ENCODE data around the gene CELSR1.

The CELSR1 gene

DNA sequence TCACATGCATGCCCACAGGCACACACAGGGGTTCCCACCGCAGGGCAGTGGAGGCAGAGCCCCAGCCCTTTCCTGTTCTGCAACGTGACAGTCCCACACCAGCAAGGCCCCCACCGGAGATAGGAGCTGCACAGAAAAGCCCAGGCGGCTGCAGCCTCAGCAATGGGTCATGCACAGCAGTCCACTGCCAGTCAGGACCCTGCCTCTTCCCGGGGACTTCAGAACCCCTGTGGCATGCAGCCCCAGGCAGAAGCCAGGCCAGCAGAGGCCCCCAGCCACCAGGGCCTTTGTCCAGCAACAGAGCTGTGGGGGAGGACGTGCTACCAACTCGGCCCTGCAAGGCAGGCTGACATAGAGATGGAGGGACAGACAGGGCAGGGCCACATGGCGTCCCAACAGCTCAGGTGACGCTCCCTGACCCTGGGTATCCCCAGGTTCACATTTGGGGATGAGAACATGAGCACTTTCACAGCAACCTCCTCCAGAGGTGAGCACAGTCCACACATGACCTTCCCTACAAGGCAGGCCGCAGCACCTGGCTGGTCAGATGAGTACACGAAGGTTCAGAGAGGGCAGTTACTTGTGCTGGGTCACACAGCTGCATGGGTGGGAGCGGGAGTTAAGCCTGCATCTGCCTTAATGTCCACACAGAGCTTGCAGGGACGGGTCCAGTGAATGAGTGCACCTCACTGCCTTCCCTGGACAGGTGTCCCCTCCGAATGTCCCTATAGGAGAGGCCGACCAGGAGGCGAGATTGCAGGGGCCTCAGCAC is 87.3 kb downstream of the CELSR1 start:
- no peak for DNase-seq

DNA sequence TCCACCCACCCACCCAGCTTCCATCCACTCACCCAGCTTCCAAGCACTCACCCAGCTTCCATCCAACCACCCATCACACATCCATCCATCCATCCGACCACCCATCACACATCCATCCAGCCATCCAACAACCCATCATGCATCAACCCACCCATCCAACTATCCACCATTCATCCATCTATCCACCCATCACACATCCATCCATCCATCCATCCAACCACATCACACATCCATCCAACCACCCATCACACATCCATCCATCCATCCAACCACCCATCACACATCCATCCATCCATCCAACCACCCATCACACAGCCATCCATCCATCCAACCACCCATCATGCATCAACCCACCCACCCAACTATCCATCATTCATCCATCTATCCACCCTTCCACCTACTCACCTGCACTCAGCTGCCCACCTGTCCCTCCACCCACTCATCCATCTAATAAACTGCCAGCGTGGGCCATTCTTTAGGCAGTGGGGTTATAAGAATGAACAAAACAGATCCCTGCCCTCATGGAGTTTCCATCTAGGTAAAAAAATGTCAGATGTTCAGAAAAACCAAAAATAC is 88.2 kb downstream of the CELSR1 start:
- DNase-seq = no peak

DNA sequence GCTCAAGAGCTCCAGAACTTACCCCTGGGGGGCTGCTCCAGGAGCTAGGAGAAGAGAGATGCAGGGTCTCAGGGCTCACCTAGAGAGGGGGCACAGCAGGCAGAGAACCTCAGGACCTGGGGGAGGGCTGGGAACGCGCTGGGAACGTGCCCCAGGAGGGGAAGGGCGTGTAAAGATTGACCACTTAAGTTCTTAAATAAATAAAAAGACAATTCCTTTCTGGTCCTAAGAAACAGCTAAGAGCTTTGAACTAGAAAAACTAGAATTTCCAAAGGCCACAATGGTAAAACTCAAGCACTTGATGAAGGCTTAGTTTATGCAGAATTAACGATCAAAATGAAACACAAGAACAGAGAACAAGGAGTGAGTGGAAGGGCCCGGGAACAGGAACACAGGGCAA is 89.1 kb downstream of the CELSR1 start:
- DNase-seq = no peak

DNA sequence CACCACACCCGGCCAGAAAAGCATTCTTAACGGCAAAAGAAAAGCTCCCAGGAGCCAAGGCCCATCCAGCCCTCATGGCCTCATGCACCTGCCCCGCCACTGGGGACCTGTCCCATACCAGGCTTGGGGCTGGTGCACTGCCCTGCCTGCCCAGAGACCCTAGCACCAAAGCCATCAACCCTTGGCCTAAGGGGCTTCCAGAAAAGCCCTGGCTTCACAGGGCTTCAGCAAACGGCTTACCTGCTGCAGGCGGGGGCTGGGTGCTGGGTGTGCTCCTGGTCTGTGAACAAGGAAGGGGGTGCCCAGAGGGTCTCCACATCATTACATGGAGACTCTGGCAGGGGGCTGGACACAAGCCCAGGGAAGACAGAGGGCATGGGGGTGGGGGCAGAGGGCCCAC is 89.5 kb downstream of the CELSR1 start:
- no peak for DNase-seq

DNA sequence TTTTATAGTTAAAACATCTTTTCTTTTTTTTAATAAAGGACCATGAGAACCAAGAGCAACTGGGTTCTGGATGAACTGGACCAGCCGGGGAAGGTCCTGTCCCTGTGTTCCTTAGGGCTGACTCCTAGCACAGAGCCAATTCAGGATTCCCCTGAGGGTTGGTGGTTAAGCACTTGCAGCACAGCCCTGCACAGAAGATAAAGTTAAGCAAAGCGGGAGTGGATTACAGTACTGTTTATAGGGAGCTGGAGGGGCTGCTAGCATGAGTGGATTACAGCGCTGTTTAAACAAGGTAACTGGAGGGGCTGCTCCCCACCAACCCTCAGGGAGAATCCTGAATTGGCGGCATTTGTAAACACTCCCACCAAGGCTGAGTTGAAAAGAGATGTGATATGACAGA is 90.6 kb downstream of the CELSR1 start:
- DNase-seq = no peak

DNA sequence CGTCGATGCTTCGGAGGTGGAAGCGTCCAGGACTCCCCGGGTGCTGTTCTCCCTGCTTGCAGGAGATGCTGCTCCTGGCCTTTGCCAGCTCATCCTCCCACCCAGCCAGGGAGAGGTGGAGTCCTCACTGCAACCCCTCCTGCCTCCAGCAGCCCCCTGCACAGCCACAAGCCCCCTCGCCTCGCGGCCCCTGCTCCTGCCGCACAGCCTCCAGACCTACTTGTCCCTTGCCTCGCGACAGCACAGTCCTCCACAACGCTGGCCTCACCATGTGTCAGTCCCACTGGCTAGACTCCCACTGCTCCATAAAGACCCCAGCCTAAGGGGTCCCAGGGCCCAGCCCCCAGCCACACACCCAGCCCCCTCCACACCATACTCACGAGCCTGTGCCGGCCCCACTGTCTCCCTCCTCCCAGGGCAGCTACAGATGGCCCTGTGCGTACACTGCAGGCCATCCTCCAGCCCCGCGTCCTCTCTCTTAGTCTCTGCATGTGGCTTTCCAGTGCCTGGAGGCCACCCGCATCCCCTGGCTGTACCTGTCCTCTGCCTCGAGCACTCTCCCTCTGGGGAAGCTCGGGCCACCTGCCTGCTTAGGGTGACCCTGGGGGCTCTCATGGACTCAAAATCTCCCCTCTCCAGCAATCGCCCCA is 91.5 kb downstream of the CELSR1 start:
- DNase-seq = no peak

DNA sequence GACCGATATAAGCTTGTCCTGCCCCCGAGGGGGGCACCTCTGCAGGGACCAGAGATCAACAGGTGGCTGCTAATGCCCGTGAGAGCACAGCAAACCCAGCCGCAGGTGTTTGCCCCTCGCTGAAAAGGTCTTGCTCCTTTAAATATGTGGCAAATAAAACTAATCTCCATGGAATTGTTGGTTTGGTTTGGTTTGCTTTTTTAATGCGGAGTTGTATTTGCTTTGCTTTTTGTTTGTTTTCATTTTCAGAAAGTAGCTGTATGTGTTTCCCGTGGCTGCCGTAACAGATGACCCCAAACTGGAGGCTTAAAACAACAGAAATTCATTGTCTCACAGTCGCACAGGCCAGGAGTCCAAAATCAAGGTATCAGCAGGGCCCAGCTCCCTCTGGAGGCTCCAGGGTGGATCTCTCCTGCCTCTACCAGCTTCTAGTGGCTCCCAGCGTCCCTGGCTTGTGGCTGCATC is 93.0 kb downstream of the CELSR1 start:
- DNase-seq = no peak

DNA sequence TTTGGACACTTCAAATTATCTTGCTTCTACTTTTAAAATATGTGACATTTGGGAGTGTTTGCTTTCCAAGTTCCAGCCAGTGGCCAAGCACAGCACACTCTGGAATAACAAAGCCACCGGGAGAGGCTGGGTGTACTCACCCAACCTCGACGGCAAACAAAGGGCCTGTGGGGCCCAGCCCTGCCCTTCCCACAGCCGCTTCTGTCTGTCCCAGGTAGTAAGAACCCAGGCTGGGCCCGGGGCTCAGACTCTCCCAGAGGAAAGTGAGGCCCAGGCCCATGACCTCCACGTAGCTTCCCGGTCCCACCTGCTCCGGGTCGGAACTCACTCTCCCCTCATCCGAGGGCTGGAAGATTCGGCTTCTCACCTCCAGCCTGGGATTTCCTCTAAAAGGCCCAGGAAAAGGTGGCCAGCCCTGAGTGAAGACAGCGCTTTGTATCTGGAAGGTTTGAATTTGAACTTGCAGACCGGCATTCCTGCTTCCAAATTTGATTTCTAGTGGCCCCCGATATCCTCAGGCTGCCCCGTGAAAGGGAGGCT is 93.5 kb downstream of the CELSR1 start:
- no peak for DNase-seq

DNA sequence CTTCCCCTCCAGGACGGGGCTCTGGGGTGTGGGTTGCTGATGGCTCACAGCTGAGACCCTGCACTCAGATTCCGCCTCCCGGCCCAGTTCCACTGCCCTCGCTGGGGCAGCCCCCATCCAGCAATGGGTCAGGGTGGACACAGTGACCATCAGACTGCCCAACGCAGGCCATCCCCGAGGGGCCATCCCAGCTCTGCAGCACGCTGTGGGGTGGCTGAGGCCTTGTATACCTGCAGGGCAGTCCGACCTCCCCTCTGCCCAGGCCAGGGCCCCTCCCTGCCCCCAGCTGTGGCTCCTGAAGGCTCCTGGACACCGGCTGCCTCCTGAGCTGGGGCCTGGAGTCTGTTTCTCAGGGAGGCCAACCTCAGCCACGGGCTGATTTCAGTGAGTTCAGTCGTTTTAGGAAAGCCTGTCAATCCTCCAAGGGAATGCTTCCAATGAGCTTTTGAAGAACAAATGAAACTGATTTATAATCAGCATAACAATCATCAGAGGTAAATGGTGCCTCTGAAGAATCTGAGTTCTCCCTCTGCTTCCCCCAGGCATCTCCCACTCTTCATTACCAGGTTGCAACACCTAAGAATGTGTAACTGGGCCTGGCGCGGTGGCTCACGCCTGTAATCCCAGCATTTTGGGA is 95.1 kb downstream of the CELSR1 start:
- DNase-seq = no peak

DNA sequence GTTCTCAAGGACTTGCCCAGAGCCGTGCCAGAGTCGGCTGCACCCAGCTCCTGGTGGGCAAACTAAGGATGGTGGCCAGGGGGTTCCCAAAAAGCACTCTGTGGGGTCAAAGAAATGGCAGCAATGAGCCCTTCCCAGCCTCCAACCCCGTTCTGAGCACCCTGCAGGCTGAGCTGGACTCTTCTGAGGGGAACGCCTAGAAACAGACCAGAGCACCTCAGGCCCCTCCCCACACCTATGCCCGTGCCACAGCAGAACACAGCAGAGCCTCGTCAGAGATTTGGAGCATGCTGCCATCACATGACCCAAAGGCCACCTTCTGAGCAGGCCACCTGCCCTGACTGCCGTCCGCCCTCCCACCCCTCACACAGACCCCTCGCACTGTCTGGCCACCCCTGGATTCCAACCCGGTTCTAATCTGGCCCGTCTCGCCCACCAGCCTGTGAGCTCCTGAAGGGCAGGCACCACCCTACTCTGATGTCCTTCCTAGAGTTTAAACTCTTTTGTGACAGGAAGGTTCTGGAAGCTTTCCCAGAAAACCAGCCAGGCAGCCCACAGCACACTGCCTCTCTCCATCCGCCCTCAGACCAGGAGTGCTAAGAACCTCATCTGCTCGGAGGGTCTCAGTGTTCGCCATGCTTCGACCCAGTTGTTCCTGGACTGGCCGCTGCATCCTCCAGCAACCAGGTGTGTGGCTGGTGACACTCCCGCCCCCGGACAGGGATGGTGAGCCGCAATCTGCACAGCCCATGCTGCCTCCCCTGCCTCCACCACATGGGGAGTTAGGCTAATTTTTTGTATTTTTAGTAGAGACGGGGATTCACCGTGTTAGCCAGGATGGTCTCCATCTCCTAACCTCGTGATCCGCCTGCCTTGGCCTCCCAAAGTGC is 97.6 kb downstream of the CELSR1 start:
- DNase-seq = no peak

DNA sequence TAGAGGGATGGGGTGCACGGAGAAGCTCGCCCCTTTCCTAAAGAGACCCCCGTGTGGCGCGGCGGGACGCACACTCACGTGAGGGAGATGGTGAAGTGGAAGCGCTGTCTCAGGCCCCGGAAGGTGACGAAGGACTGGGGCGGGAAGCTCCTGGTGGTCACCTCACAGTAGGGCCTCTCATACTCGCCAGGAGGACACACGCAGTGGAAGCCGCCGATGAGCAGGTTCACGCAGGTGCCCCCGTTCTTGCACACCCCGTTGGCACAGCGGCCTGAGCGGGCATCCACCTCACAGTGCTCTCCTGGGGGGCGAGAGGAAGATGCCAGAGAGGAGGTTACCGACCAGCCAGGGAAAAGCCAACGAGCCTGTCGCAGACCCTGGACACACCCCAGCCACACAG is 98.3 kb downstream of the CELSR1 start:
- DNase-seq = no peak

DNA sequence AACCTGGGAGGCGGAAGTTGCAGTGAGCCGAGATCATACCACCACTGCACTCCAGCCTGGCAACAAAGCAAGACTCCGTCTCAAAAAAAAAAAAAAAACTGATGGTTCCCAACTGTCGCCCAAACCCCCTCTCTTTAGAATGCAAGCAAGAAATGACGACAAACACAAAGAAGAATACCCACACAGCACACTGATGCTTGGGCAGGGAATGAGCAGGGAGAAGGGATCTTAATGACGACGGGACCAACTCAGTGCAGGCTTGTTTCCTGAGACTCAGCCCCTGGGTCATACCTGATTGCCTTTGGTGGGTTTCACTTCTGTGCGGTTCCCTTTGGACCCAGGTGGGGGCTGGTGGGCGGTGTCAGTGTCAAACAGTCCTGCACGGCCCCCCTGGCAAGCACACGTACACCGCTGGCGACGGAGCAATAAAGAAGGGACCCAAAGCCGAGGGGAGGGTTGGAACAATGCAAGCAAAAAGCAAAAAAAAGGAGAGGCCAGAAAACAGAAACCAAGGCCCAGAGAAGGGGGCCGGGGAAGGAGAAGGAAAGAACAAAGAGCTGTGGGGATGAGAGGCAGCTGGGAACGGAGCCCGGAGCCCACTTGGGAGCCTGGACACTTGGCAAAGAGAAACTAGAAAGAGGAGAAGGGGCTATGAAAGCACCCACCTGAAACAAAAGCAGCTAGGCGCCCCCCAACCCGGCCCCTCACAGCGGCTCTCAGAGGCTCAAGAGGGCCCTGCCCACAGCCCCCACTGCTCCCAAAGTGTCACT is 99.6 kb downstream of the CELSR1 start:
- DNase-seq = no peak

DNA sequence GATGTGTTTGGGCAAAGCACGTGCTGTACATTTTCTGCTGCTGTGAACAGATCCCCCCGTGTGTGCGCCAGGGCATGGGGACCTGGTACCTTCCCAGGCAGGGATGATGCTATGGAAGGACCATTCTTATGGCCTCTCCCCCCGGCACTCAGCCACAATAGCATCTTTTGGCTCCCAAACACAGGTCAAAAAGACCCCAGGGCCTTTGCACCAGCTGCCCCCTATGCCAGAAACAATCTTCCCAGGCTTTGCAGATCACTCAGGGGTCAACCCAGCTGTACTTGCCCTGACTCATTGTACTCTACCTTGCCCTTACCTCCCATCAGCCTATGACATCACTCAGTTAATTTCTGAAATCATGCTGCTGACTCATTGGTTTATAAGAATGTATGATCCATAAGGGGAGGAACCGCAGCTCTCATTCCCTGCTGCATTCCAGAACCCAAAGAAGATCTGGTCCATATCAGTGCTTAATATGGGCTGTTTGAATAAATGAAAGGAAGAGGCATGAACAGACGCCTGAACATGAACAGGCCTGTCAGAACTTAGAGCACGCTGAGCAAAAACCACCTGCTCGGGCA is 100.7 kb downstream of the CELSR1 start:
- no peak for DNase-seq

DNA sequence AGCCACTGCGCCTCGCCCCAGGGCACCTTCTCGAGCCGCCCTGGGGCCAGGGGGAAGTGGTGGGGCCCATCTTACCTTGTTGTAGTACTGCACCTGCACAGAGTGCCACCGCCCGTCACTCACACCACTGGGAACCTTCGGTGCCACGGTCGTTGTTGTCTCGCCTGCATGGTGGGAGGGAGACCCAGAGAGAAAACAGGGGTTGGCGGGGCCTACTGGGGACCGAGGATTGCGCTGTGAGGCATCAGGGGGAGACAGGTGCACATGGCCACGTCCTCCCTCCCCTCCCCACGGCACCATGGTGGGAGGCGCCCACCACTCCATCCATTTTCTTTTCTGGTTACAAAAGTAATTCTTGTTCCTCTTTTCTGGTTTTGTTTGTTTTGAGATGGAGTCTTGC is 104.1 kb downstream of the CELSR1 start:
- DNase-seq = no peak

DNA sequence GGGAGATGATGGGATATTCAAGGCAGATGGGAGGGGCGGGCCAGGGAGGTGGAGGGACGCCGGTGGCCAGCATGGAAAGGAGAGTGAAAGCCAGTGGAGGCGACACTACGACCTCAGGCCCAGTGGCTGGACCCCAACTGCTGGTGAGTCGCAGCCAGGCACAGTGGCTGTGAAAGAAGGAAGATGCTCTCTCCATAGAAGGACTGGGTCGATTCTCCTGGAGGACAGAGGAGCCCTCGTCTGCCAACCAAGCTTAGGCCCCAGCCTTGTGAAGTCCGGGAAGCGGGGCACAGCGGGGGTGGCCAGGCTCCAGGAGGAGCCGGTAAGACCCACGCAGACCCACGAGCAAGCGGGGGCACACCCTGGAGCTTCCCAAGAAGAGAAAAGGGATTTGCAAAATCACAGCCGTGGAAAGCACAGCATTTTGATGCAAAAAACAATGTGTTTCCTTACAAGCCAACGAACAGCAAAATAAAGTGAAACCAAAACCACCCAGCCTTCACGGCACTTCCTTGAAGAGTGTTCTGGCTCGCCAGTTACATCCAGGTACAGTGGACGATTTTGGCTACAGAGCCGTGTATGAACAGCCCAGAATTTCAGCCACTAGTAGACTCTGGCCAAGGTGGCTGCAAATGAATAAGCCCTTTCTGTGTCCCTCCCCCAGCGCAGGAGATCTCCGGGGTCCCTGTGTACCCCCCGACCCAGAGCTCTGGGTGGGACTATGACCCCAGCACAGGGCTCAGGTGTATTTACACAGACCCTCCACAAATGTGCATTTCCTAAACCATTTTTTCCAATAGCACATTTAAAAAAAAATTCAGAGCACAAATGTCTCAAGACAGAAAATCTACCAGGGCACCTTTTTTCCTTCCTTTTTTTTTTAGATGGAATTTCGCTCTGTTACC is 105.0 kb downstream of the CELSR1 start:
- no peak for DNase-seq

DNA sequence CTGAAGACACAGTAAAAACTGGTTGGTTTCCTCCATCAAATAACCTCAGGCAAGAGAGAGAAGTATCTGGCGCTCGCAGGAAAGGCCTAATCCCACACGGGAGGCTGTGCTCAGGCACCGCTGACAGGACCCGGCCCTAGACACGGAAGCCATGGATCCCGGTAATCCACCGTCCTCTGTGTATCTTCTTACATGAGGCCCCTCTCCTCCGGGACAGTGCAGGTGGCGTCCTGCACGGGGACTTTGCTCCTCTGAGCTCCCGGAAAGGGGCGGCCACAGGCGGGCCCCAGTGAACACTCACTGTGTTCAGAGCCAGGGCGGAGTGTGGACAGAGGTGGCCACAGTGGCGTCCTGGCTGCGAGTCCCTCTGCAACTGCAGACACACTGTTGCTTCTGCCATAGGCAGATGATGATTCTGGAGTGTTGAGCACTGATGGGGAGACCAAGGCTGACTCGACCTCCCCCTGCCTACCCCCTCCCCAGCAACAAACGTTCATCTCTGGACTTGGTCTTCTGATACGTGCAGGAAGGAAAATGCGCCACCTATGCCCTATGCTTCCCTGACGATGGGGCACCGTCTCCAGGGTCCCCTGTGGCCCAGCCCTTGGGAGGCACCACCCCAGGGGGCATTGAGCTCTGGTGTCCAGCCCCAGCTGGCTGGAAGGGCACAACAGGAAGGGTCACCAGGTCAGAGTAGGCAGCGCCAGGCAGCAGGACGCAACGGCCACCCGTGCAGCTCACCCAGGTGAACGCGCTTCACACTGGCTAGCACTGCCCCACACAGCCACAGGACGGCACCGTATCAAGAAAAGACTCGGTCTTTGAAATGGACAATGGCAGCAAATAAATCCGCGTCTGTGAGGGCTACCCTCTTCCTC is 106.2 kb downstream of the CELSR1 start:
- no peak for DNase-seq

DNA sequence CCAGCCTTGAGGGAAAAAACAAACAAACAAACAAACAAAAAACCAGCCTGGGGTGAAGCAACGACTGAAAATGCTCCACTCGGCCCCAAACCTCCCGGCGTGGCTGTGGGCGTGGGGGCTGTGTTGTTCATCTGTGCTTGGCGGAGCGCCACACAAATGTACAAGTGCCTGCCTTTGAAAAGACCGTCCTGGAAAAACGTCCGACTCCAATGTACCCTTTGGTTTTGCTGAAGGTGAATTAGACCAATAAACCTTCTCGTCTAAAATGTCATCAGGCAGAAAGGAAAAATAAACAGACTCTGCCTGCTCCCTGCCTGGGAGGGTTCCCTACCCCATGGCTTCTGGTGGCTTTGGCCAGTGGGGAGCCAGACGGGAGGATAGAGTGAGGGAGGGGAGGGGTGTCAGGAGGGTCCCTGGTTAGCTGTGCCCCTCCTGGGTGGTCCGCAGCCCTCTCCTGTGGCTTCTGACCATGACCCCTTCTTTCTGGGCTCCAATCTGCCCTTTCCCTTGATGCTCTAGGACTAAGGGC is 108.0 kb downstream of the CELSR1 start:
- DNase-seq = no peak
